ENCODE data around the gene OR5AU1.
A peak's percentile ranks its signal among the peaks of the same experiment; 100 is the strongest.
"Not testable (repeated sequence)": the region's sequence is repeated elsewhere in the genome, so short reads cannot be mapped to it uniquely, and the experiment has no call there.

The OR5AU1 gene

DNA sequence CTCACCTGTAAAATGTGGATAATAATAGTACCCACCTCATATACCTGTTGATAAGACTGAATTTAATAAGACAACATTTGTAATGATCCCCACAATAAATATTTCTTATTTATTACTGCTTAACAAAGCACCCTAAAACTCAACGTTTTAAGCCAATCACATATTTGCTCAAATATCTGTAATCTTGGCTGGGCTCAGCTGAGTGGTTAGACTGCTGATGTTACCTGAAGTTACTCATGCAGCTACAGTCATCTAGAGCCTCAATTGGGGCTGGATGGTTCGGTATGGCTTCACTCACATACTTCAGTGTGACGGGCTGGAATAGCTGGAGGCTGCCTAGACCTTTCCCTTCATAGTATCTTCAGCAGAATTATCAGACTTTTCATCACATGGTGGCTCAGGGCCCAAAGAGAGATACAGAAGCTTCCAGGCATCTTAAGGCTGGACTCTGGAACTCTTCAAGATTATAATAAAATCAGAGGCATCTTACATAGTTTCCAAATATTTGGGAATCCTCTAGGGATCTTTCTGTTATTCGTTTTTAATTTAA lies 4.3 kb upstream of the OR5AU1 start:
- no peak overlapping the region for H3K4me3 ChIP-seq (ENCODE audit: control insufficient read depth, low read depth, low read length)
- no peak for TF ChIP-seq CTCF (IDR thresholded peaks at IDR 0.05; ENCODE audit: control insufficient read depth, insufficient read depth, low read depth, low read length, missing control alignments)

GRCh38 chr14:21158175-21158574 lies 2.3 kb upstream of the OR5AU1 start:
- not testable (repeated sequence) for DNase-seq (ENCODE audit: low read depth); H3K4me3 ChIP-seq (ENCODE audit: control insufficient read depth, low read depth, low read length)

More for the DNA sequence above, 4.3 kb upstream of the OR5AU1 start:
- DNase-seq (ENCODE audit: low read depth): no peak

DNA sequence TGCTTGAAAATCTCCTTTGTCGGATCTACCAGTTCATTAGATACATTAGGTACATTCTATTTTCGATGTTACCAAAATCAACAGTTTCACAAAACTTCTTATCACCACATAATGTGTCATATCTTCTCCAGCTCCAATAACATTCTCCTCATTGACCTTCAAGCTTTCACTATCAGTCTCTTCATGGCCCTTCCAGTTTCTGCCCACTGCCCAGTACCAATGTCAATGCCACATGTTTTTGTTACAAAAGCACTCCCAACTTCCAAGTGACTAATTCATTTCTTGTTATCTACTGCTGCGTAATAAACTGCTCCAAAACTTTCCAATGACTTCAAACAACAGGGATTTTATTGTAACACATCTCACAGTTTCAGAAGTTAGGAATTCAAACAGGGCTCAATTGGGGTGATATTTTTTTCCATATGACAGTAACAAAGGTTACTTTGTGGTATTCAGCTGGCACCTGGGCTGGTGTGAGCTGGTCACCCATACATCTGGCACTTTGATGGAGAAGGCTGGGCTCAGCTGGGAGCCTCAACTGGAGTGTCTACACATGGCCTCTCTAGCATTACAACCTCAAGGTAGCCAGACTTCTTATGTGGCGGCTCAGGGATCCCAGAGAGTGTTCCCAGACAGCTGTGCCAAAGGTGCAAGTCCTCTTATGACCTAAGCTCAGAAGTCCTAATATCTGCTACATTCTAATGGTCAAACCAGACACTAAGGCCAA lies 6.1 kb downstream of the OR5AU1 start:
- H3K4me3 ChIP-seq (ENCODE audit: control insufficient read depth, low read depth, low read length): no peak overlapping the region
- TF ChIP-seq CTCF (IDR thresholded peaks at IDR 0.05; ENCODE audit: control insufficient read depth, insufficient read depth, low read depth, low read length, missing control alignments): no peak
- no peak for DNase-seq (ENCODE audit: low read depth)

DNA sequence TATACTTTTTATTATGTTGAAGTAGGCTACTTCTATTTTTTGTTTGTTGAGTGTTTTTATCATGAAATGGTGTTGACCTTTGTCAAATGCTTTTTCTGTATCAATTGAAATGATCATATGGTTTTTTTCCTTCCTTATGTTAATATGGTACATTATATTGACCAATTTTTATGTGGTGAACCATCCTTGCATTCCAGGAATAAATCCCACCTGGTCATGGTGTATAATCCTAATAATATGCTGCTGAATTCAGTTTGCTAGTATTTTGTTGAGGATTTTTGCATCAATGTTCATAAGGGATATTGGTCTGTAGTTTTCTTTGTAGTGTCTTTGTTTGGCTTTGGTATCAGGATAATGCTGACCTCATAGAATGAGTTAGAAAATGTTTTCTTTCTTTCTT lies 10.4 kb downstream of the OR5AU1 start:
- H3K4me3 ChIP-seq (ENCODE audit: control insufficient read depth, low read depth, low read length): no peak overlapping the region
- no peak for TF ChIP-seq CTCF (IDR thresholded peaks at IDR 0.05; ENCODE audit: control insufficient read depth, insufficient read depth, low read depth, low read length, missing control alignments)
- DNase-seq (ENCODE audit: low read depth): no peak

DNA sequence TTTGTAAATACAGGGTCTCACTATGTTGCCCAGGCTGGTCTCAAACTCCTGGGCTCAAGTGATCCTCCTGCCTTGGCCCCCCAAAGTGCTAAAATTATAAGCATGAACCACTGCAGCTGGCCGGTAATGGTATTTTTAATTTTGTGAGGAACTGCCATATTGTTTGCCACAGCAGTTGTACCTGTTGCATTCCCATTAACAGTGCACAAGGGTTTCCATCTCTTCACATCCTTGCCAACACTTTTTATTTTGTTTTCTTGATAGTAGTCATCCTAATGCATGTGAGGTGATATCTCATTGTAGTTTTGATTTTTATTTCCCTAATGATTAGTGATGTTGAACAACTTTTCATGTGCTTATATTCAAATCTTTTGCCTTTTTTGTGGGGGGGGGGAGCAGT lies 13.5 kb downstream of the OR5AU1 start:
- no peak overlapping the region for H3K4me3 ChIP-seq (ENCODE audit: control insufficient read depth, low read depth, low read length)
- no peak for DNase-seq (ENCODE audit: low read depth)
- no peak for TF ChIP-seq CTCF (IDR thresholded peaks at IDR 0.05; ENCODE audit: control insufficient read depth, insufficient read depth, low read depth, low read length, missing control alignments)

DNA sequence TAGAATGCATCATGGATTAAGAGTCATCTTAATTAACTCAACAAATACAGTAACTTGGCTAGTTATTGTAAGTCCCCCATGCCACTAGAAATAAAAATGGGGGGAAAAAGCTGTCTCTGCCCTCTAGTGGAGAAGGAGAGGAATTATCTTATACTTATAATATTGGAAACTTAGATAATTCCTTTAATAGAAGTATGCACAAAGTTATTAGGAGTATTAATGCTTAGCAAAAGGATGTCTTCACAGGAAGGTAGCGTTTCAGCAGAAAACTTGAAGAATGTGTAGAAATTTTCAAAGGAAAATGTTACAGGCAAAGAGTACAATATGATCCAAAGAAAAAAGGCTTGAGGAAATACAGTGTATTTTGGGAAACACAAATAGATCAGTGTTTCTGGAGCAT lies 19.8 kb downstream of the OR5AU1 start:
- no peak for DNase-seq (ENCODE audit: low read depth)
- H3K4me3 ChIP-seq (ENCODE audit: control insufficient read depth, low read depth, low read length): no peak overlapping the region
- TF ChIP-seq CTCF (IDR thresholded peaks at IDR 0.05; ENCODE audit: control insufficient read depth, insufficient read depth, low read depth, low read length, missing control alignments): peak; percentile 64

DNA sequence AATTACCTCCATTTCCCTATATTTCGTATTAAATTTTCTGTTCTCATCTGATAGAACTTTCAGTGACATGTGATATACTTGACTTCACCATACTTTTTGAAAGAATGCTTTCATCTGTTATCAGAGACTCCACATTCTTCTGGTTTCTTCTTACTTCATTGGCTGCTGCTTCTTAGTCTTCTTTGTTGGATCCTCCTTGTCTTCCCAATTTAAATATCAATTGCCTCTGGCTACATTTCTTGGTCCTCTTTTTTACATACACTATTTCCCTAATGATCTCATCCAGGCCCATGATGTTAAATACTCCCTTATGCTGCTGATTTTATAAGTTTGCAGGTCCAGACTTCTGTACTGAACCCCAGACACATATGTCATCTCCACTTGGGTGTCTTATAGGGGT lies 22.0 kb downstream of the OR5AU1 start:
- no peak for DNase-seq (ENCODE audit: low read depth)
- TF ChIP-seq CTCF (IDR thresholded peaks at IDR 0.05; ENCODE audit: control insufficient read depth, insufficient read depth, low read depth, low read length, missing control alignments): no peak

More for the DNA sequence above, 22.0 kb downstream of the OR5AU1 start:
- no peak overlapping the region for H3K4me3 ChIP-seq (ENCODE audit: control insufficient read depth, low read depth, low read length)

Measured in AG09309 (cell line).